Activated T-helper 2 cell treated with anti-CD3 and anti-CD28 coated beads, Interferon-gamma antibody, Interleukin-2, Interleukin-4, amounts not matched to agents 10 μg/mL and 5 μg/mL and 100 μg/mL, durations not matched to agents 14 hours and 24 hours and 36 hours (primary cell): Measurements from ENCODE around the gene PGAM2. TPM values are rescaled to one million over a fixed set of nuclear protein-coding genes. Genes with fewer than 3 reads are reported as not detected.

ENCODE experiments used
- DNase-seq: peaks from one replicate; pipeline ENCODE4 v3.0.0; 2021; ENCODE audit warnings: low spot score
- H3K27ac Mint-ChIP-seq: one replicate; pipeline ENCODE4 v1.8.0; 2021; ENCODE audit warnings: mixed read lengths
- H3K27me3 Mint-ChIP-seq: one replicate; pipeline ENCODE4 v1.8.0; 2021; ENCODE audit warnings: low read depth, mixed read lengths
- H3K36me3 Mint-ChIP-seq: one replicate; pipeline ENCODE4 v1.8.0; 2021; ENCODE audit warnings: low read depth, mixed read lengths
- H3K4me1 Mint-ChIP-seq: one replicate; pipeline ENCODE4 v1.8.0; 2021; ENCODE audit warnings: low read depth, mixed read lengths
- H3K4me3 Mint-ChIP-seq: one replicate; pipeline ENCODE4 v1.8.0; 2021; ENCODE audit warnings: low read depth, mild to moderate bottlenecking, moderate library complexity, mixed read lengths
- H3K9me3 Mint-ChIP-seq: one replicate; pipeline ENCODE4 v1.8.0; 2021; ENCODE audit warnings: mixed read lengths
- intact Hi-C: fragments of 100-400 bp; cut with micrococcal nuclease; formaldehyde crosslinking; loops from one replicate; pipeline ENCODE4 v1.15.1; 2023
- total RNA-seq: library from RNA; stranded (reverse); gene quantifications from 2 replicates; pipeline ENCODE4 v1.2.3, GENCODE V29; 2022

The PGAM2 gene
- total RNA-seq, 1 donor from 2014 or later: 0.73 TPM

GRCh38 chr7:44107116-44107960, 42.0 kb upstream of the PGAM2 start:
- Mint-ChIP-seq H3K9me3 (no peaks in the 10 kb centered on the region), H3K4me3 (no peak overlapping the region), H3K27ac (no peak overlapping the region), H3K4me1 (peaks cover 9% of the 10 kb centered on the region), H3K27me3 (peaks cover 5% of the 10 kb centered on the region), H3K36me3 (peaks cover 8% of the 10 kb centered on the region)
- DNase-seq: no peak
- intact Hi-C loops: no loop called here

- H3K9me3 Mint-ChIP-seq: no peaks in the 10 kb centered on the region
- H3K27ac Mint-ChIP-seq: no peak overlapping the region
- H3K36me3 Mint-ChIP-seq: peaks cover 3% of the 10 kb centered on the region
- DNase-seq: no peak
- H3K4me3 Mint-ChIP-seq: peak overlapping the region; percentile 69
- peaks cover 9% of the 10 kb centered on the region for H3K4me1 Mint-ChIP-seq
- intact Hi-C loops: no loop called here
- H3K27me3 Mint-ChIP-seq: peaks cover 5% of the 10 kb centered on the region
Observed at GRCh38 chr7:44106311-44107065, 41.1 kb upstream of the PGAM2 start.

GRCh38 chr7:44105832-44106231, 40.5 kb upstream of the PGAM2 start:
- Mint-ChIP-seq H3K27ac (peak overlapping the region; percentile 38), H3K4me3 (peak overlapping the region; percentile 69), H3K4me1 (peaks cover 9% of the 10 kb centered on the region), H3K27me3 (peaks cover 5% of the 10 kb centered on the region), H3K36me3 (peaks cover 3% of the 10 kb centered on the region), H3K9me3 (no peaks in the 10 kb centered on the region)
- intact Hi-C loops: no loop called here
- DNase-seq: no peak

GRCh38 chr7:44104860-44105771, 39.7 kb upstream of the PGAM2 start:
- peaks cover 3% of the 10 kb centered on the region for H3K36me3 Mint-ChIP-seq
- intact Hi-C loops: no loop called here
- H3K9me3 Mint-ChIP-seq: no peaks in the 10 kb centered on the region

GRCh38 chr7:44103923-44104859, 38.8 kb upstream of the PGAM2 start, which contains the start of gene AEBP1:
AEBP1 (plus strand) TSS chr7:44104345; CDS start chr7:44104666, 321 bp downstream.
- intact Hi-C loops: no loop called here
- peaks cover 5% of the 10 kb centered on the region for H3K27me3 Mint-ChIP-seq
- H3K27ac Mint-ChIP-seq: peak within 1 kb of the TSS; percentile 38
- H3K9me3 Mint-ChIP-seq: no peaks in the 10 kb centered on the region
- H3K36me3 Mint-ChIP-seq: peaks cover 3% of the 10 kb centered on the region
- H3K4me1 Mint-ChIP-seq: peaks cover 11% of the 10 kb centered on the region
- no peak for DNase-seq
- H3K4me3 Mint-ChIP-seq: peak within 1 kb of the TSS; percentile 79

More at GRCh38 chr7:44104860-44105771, 39.7 kb upstream of the PGAM2 start:
- H3K4me1 Mint-ChIP-seq: peaks cover 9% of the 10 kb centered on the region
- peak overlapping the region; percentile 79 for H3K4me3 Mint-ChIP-seq
- H3K27ac Mint-ChIP-seq: peak overlapping the region; percentile 38
- DNase-seq: no peak
- peaks cover 5% of the 10 kb centered on the region for H3K27me3 Mint-ChIP-seq

GRCh38 chr7:44103566-44103922, 38.2 kb upstream of the PGAM2 start:
- H3K4me3 Mint-ChIP-seq: peak overlapping the region; percentile 75
- peaks cover 5% of the 10 kb centered on the region for H3K27me3 Mint-ChIP-seq
- no peak for DNase-seq
- peaks cover 3% of the 10 kb centered on the region for H3K36me3 Mint-ChIP-seq
- H3K27ac Mint-ChIP-seq: peak overlapping the region; percentile 38
- H3K9me3 Mint-ChIP-seq: no peaks in the 10 kb centered on the region
- intact Hi-C loops: no loop called here
- peaks cover 11% of the 10 kb centered on the region for H3K4me1 Mint-ChIP-seq

GRCh38 chr7:44102846-44103565, 37.6 kb upstream of the PGAM2 start:
- H3K36me3 Mint-ChIP-seq: no peaks in the 10 kb centered on the region
- peak overlapping the region; percentile 75 for H3K4me3 Mint-ChIP-seq
- intact Hi-C loops: no loop called here
- H3K27me3 Mint-ChIP-seq: peaks cover 5% of the 10 kb centered on the region
- H3K27ac Mint-ChIP-seq: peak overlapping the region; percentile 38
- no peak for DNase-seq
- H3K9me3 Mint-ChIP-seq: no peaks in the 10 kb centered on the region
- peaks cover 13% of the 10 kb centered on the region for H3K4me1 Mint-ChIP-seq

- no peak overlapping the region for H3K4me3 Mint-ChIP-seq
- DNase-seq: no peak
- H3K27me3 Mint-ChIP-seq: peaks cover 5% of the 10 kb centered on the region
- intact Hi-C loops: no loop called here
- H3K9me3 Mint-ChIP-seq: no peaks in the 10 kb centered on the region
- H3K4me1 Mint-ChIP-seq: peaks cover 21% of the 10 kb centered on the region
- H3K27ac Mint-ChIP-seq: no peak overlapping the region
- no peaks in the 10 kb centered on the region for H3K36me3 Mint-ChIP-seq
Observed at GRCh38 chr7:44101966-44102845, 36.8 kb upstream of the PGAM2 start.

- no peak overlapping the region for H3K27ac Mint-ChIP-seq
- H3K4me3 Mint-ChIP-seq: no peak overlapping the region
- peaks cover 29% of the 10 kb centered on the region for H3K4me1 Mint-ChIP-seq
- no peaks in the 10 kb centered on the region for H3K36me3 Mint-ChIP-seq
- no peak for DNase-seq
- intact Hi-C loops: no loop called here
- H3K9me3 Mint-ChIP-seq: no peaks in the 10 kb centered on the region
- H3K27me3 Mint-ChIP-seq: peaks cover 5% of the 10 kb centered on the region
Observed at GRCh38 chr7:44101303-44101965, 36.1 kb upstream of the PGAM2 start.
